Measurements from ENCODE around the gene FER. TPM values are rescaled to one million over a fixed set of nuclear protein-coding genes. Genes with fewer than 3 reads are reported as not detected.
"Not testable (repeated sequence)": the region's sequence is repeated elsewhere in the genome, so short reads cannot be mapped to it uniquely, and the experiment has no call there.

Gene FER
- polyA plus RNA-seq, 1 experiment: 19.0 TPM

- H3K27ac ChIP-seq (ENCODE audit: low read depth, low read length): no peak overlapping the region
- no peak overlapping the region for H3K4me3 ChIP-seq (ENCODE audit: low read depth, low read length)
- ChIA-PET POLR2A (no interaction called here), CTCF (no interaction called here)
- H3K27me3 ChIP-seq (ENCODE audit: control insufficient read depth, insufficient read depth, low read length): no peaks in the 10 kb centered on the region
- no peak for TF ChIP-seq CTCF (IDR thresholded peaks at IDR 0.05; ENCODE audit: low read depth, low read length)
- 0 out of 2 replicates have a peak, but pooled peaks cover 3% of the 10 kb centered on the region for H3K9me3 ChIP-seq (ENCODE audit: control insufficient read depth, insufficient read depth, low read length)
- no peak for DNase-seq (ENCODE audit: low read depth, low spot score)
Measured at GRCh38 chr5:109022056-109022455, 274.4 kb downstream of the FER start.

GRCh38 chr5:109025729-109026128 is 278.0 kb downstream of the FER start:
- POLR2A ChIA-PET; H3K27ac ChIP-seq (ENCODE audit: low read depth, low read length); H3K9me3 ChIP-seq (ENCODE audit: control insufficient read depth, insufficient read depth, low read length); DNase-seq (ENCODE audit: low read depth, low spot score); H3K27me3 ChIP-seq (ENCODE audit: control insufficient read depth, insufficient read depth, low read length); CTCF ChIA-PET; H3K4me3 ChIP-seq (ENCODE audit: low read depth, low read length): not testable (repeated sequence)

GRCh38 chr5:109027983-109028607 is 280.4 kb downstream of the FER start:
- TF ChIP-seq CTCF (IDR thresholded peaks at IDR 0.05; ENCODE audit: low read depth, low read length): no peak
- CTCF ChIA-PET: interaction anchor here (0.6 kb wide), 1 partner anchor 16 kb away, joined by 4 read pairs; no protein-coding TSS in a partner anchor
- Histone ChIP-seq H3K27ac (ENCODE audit: low read depth, low read length) (no peak overlapping the region), H3K27me3 (ENCODE audit: control insufficient read depth, insufficient read depth, low read length) (no peaks in the 10 kb centered on the region), H3K4me3 (ENCODE audit: low read depth, low read length) (no peak overlapping the region), H3K9me3 (ENCODE audit: control insufficient read depth, insufficient read depth, low read length) (0 out of 2 replicates have a peak, but pooled peaks cover 3% of the 10 kb centered on the region)
- DNase-seq (ENCODE audit: low read depth, low spot score): no peak
- POLR2A ChIA-PET: no interaction called here

- Histone ChIP-seq H3K4me3 (ENCODE audit: low read depth, low read length) (no peak overlapping the region), H3K27ac (ENCODE audit: low read depth, low read length) (no peak overlapping the region), H3K27me3 (ENCODE audit: control insufficient read depth, insufficient read depth, low read length) (no peaks in the 10 kb centered on the region), H3K9me3 (ENCODE audit: control insufficient read depth, insufficient read depth, low read length) (0 out of 2 replicates have a peak, but pooled peaks cover 3% of the 10 kb centered on the region)
- ChIA-PET CTCF (interaction anchor here (0.9 kb wide), 1 partner anchor 48 kb away, joined by 3 read pairs; no protein-coding TSS in a partner anchor), POLR2A (no interaction called here)
- TF ChIP-seq CTCF (IDR thresholded peaks at IDR 0.05; ENCODE audit: low read depth, low read length): no peak
- DNase-seq (ENCODE audit: low read depth, low spot score): no peak
Measured at GRCh38 chr5:109028608-109029299, 281.1 kb downstream of the FER start.

- H3K4me3 ChIP-seq (ENCODE audit: low read depth, low read length): no peak overlapping the region
- no peaks in the 10 kb centered on the region for H3K9me3 ChIP-seq (ENCODE audit: control insufficient read depth, insufficient read depth, low read length)
- no peak overlapping the region for H3K27ac ChIP-seq (ENCODE audit: low read depth, low read length)
- TF ChIP-seq CTCF (IDR thresholded peaks at IDR 0.05; ENCODE audit: low read depth, low read length): no peak
- H3K27me3 ChIP-seq (ENCODE audit: control insufficient read depth, insufficient read depth, low read length): no peaks in the 10 kb centered on the region
- POLR2A ChIA-PET: no interaction called here
- no peak for DNase-seq (ENCODE audit: low read depth, low spot score)
- CTCF ChIA-PET: no interaction called here
Measured at GRCh38 chr5:109029847-109030246, 282.1 kb downstream of the FER start.

All from AG04450 (cell line).